Measurements from ENCODE around the gene WNK2.

Gene WNK2

DNA sequence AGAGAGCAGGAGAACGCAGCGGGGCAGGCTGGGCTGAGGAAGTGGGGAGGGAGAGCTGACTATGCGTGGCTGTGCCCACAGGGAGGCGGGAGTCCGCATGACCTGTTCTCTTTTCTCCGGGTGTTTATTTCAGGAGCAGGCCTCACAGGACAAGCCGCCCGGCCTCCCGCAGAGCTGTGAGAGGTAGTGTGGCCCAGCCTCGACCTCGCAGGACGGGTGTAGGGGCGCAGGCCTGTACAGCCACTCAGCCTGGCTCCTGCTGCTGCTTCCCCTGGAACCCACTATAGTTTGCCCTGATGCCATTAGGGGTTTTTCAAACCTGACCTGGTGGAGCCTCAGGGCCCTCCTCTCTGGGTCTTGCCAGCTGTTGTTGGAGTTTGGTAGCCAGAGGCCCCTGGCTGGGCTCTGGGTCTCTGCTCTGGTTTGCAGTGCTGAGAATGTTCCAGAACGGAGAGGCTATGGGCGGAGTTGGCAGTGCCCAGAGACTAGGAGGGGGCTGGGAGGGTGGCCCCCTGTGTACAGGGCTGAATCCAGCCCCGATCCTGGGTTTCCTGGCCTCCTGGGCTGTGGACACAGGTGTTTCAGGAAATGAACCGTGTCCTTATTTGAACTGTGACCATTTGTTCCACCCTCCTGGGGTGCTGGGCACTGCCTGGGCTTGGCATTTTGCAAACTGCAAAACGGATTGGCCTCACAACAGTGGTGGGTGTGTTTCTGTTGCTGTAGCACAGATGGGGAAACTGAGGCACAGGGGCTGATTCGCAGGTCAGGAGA lies 78.8 kb downstream of the WNK2 start:
- H3K27ac ChIP-seq (ENCODE audit: low read depth, low read length), result no peak overlapping the region
- no peak for TF ChIP-seq EZH2phosphoT487 (conservative IDR thresholded peaks at IDR 0.05; ENCODE audit: low read length)
- TF ChIP-seq, protein P1, sequence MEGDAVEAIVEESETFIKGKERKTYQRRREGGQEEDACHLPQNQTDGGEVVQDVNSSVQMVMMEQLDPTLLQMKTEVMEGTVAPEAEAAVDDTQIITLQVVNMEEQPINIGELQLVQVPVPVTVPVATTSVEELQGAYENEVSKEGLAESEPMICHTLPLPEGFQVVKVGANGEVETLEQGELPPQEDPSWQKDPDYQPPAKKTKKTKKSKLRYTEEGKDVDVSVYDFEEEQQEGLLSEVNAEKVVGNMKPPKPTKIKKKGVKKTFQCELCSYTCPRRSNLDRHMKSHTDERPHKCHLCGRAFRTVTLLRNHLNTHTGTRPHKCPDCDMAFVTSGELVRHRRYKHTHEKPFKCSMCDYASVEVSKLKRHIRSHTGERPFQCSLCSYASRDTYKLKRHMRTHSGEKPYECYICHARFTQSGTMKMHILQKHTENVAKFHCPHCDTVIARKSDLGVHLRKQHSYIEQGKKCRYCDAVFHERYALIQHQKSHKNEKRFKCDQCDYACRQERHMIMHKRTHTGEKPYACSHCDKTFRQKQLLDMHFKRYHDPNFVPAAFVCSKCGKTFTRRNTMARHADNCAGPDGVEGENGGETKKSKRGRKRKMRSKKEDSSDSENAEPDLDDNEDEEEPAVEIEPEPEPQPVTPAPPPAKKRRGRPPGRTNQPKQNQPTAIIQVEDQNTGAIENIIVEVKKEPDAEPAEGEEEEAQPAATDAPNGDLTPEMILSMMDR (IDR thresholded peaks at IDR 0.05; ENCODE audit: insufficient read depth, low read length, poor library complexity, severe bottlenecking), result no peak
- H3K9ac ChIP-seq (ENCODE audit: low read length), result no peak overlapping the region
- no peaks in the 10 kb centered on the region for H3K36me3 ChIP-seq (ENCODE audit: low read length)
- H4K20me1 ChIP-seq (ENCODE audit: low read depth, low read length), result no peaks in the 10 kb centered on the region
- no peak overlapping the region for H2AFZ ChIP-seq (ENCODE audit: low read depth, low read length, severe bottlenecking)
- no peaks in the 10 kb centered on the region for H3K27me3 ChIP-seq (ENCODE audit: low read length)
- no peak overlapping the region for H3K4me2 ChIP-seq (ENCODE audit: low read depth, low read length, poor library complexity, severe bottlenecking)
- no peaks in the 10 kb centered on the region for H3K9me3 ChIP-seq (ENCODE audit: insufficient read depth, low read length)
- H3K4me3 ChIP-seq (ENCODE audit: insufficient read depth, low read length, poor library complexity, severe bottlenecking), result no peak overlapping the region
- no peaks in the 10 kb centered on the region for H3K9me2 ChIP-seq (replicated peaks; ENCODE audit: insufficient read depth, low read length)
- H3K79me2 ChIP-seq (ENCODE audit: insufficient read depth, low read length), result no peaks in the 10 kb centered on the region
- H3F3A ChIP-seq (ENCODE audit: insufficient read depth), result peaks cover 12% of the 10 kb centered on the region

DNA sequence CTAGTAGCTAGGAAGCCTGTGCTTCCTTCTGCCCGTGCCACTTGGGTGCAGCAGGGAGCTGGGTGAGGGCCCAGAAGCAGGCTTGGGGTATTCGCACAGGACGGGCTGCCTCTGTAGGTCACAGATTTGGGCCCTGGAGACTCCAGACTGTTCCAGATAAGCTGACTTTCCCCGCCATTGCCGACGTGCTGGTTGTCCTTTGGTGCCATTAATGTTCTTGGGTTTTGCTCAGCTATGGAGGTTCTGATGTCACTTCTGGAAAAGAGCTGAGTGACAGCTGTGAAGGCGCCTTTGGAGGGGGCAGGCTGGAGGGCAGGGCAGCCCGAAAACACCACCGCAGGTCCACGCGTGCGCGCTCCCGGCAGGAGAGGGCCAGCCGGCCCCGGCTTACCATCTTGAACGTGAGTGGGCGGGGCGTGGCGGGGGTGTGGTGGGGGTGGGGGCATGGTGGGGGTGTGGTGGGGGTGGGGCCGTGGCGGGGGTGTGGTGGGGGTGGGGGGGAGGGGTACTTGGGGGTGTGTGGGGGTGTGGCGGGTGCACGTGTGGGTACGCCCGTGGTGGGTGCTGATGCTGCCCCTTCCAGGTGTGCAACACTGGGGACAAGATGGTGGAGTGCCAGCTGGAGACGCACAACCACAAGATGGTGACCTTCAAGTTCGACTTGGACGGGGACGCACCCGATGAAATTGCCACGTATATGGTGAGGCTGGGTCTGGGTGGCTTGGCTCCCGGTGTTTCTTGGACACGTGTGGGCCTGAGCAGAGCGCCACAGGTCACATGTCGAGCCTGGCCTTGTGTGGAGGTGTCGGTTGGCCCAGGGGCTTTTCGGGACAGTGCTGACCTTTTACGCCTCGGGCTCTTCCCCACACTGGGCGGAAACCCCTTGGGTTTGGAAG lies 79.6 kb downstream of the WNK2 start:
- Histone ChIP-seq H3K36me3 (ENCODE audit: low read length) (no peaks in the 10 kb centered on the region), H3K79me2 (ENCODE audit: insufficient read depth, low read length) (no peaks in the 10 kb centered on the region), H3K4me3 (ENCODE audit: insufficient read depth, low read length, poor library complexity, severe bottlenecking) (no peak overlapping the region), H3K9ac (ENCODE audit: low read length) (no peak overlapping the region), H3F3A (ENCODE audit: insufficient read depth) (peaks cover 14% of the 10 kb centered on the region), H4K20me1 (ENCODE audit: low read depth, low read length) (no peaks in the 10 kb centered on the region), H2AFZ (ENCODE audit: low read depth, low read length, severe bottlenecking) (no peak overlapping the region), H3K27me3 (ENCODE audit: low read length) (no peaks in the 10 kb centered on the region), H3K27ac (ENCODE audit: low read depth, low read length) (no peak overlapping the region), H3K9me3 (ENCODE audit: insufficient read depth, low read length) (no peaks in the 10 kb centered on the region), H3K9me2 (replicated peaks; ENCODE audit: insufficient read depth, low read length) (no peaks in the 10 kb centered on the region), H3K4me2 (ENCODE audit: low read depth, low read length, poor library complexity, severe bottlenecking) (no peak overlapping the region)
- TF ChIP-seq, protein P1 (IDR thresholded peaks at IDR 0.05; ENCODE audit: insufficient read depth, low read length, poor library complexity, severe bottlenecking), result no peak
- TF ChIP-seq EZH2phosphoT487 (conservative IDR thresholded peaks at IDR 0.05; ENCODE audit: low read length), result no peak

DNA sequence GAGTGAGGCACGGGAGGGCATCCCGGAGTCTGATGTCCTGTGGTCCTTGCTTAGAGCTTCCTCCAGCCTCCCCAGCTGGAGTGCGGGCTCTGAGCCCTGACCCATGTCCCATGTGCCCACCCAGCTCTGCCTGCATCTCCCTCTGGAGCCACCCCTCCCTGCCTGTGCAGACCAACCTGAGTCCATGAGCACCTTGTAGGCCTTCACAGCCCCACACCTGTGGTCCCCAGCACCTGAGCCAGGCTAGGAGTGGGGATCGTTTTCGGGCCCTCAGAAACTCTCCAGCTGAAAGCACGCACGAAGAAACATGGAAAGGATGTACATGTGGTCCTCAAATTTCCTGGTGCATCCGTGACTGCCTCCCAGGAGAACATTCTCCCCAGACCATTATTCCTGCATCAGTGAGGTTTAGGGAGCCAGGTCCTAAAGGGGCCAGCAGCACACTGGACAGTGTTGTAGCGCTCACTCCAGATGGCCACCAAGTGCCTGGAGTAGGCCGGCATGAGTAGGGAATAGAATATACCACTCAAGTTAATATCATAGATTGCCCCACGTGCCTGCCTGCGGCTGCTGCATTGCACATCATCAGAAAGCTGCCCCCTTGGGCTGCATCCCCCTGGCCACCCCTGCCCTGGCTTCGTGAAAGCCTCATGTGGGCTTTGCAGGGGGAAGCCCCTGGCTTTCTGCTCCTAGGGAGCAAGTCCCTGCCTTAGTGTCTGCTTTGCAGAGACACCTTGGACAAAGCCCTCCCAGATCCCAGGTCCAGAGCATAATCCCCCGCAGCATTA lies 80.6 kb downstream of the WNK2 start:
- Histone ChIP-seq H2AFZ (ENCODE audit: low read depth, low read length, severe bottlenecking) (no peak overlapping the region), H3K9me2 (replicated peaks; ENCODE audit: insufficient read depth, low read length) (no peaks in the 10 kb centered on the region), H3K27ac (ENCODE audit: low read depth, low read length) (no peak overlapping the region), H3F3A (ENCODE audit: insufficient read depth) (peaks cover 21% of the 10 kb centered on the region), H3K9me3 (ENCODE audit: insufficient read depth, low read length) (no peaks in the 10 kb centered on the region), H3K36me3 (ENCODE audit: low read length) (no peaks in the 10 kb centered on the region), H4K20me1 (ENCODE audit: low read depth, low read length) (no peaks in the 10 kb centered on the region), H3K9ac (ENCODE audit: low read length) (no peak overlapping the region), H3K4me2 (ENCODE audit: low read depth, low read length, poor library complexity, severe bottlenecking) (no peak overlapping the region), H3K4me3 (ENCODE audit: insufficient read depth, low read length, poor library complexity, severe bottlenecking) (no peak overlapping the region), H3K27me3 (ENCODE audit: low read length) (no peaks in the 10 kb centered on the region), H3K79me2 (ENCODE audit: insufficient read depth, low read length) (no peaks in the 10 kb centered on the region)
- TF ChIP-seq, protein P1 (IDR thresholded peaks at IDR 0.05; ENCODE audit: insufficient read depth, low read length, poor library complexity, severe bottlenecking), result no peak
- TF ChIP-seq EZH2phosphoT487 (conservative IDR thresholded peaks at IDR 0.05; ENCODE audit: low read length), result no peak
